ENCODE data around the gene TMTC3.

Gene TMTC3

GRCh38 chr12:88122666-88123065 lies 19.4 kb upstream of the TMTC3 start (continued):
- no peak for TF ChIP-seq ZBTB10 (tag by site-specific recombination; IDR thresholded peaks at IDR 0.05)
- TF ChIP-seq ZSCAN30 (tag by site-specific recombination; IDR thresholded peaks at IDR 0.05), result no peak
- TF ChIP-seq GLI2 (tag by site-specific recombination; IDR thresholded peaks at IDR 0.05; ENCODE audit: borderline replicate concordance, low read depth), result no peak
- no peak for TF ChIP-seq GFI1B (tag by site-specific recombination; IDR thresholded peaks at IDR 0.05)
- no peak for TF ChIP-seq ZNF624 (tag by site-specific recombination; IDR thresholded peaks at IDR 0.05)
- no peak for TF ChIP-seq ZNF843 (tag by site-specific recombination; IDR thresholded peaks at IDR 0.05)
- no peak for TF ChIP-seq GLIS2 (tag by site-specific recombination; IDR thresholded peaks at IDR 0.05)
- no peak for TF ChIP-seq ZFP69B (tag by site-specific recombination; IDR thresholded peaks at IDR 0.05)
- TF ChIP-seq ZBTB8A (tag by site-specific recombination; IDR thresholded peaks at IDR 0.05), result no peak
- TF ChIP-seq IKZF3 (tag by site-specific recombination; IDR thresholded peaks at IDR 0.05), result no peak
- no peak for TF ChIP-seq ZNF521 (tag by site-specific recombination; IDR thresholded peaks at IDR 0.05)
- TF ChIP-seq ZNF24 (tag by site-specific recombination; IDR thresholded peaks at IDR 0.05), result no peak

GRCh38 chr12:88127099-88127498 lies 15.0 kb upstream of the TMTC3 start:
- no peaks in the 10 kb centered on the region for H3K9me3 ChIP-seq (ENCODE audit: control insufficient read depth, insufficient read depth, low read depth, low read length)
- ChIA-PET CTCF (no interaction called here), POLR2A (no interaction called here)
- no peak overlapping the region for H3K27ac ChIP-seq (ENCODE audit: extremely low read depth, low read depth, low read length)
- no peak overlapping the region for H3K4me3 ChIP-seq (ENCODE audit: low read depth, low read length)
- no peaks in the 10 kb centered on the region for H3K4me1 ChIP-seq (ENCODE audit: control insufficient read depth, insufficient read depth, low read length)
- TF ChIP-seq ZNF121 (tag by site-specific recombination; IDR thresholded peaks at IDR 0.05) (peak; percentile 59; the same call in 1 of the 2 replicates), ZNF660 (tag by site-specific recombination; IDR thresholded peaks at IDR 0.05) (no peak), ZNF354C (tag by site-specific recombination; IDR thresholded peaks at IDR 0.05; ENCODE audit: borderline replicate concordance, low read depth) (no peak), ZNF302 (tag by site-specific recombination; IDR thresholded peaks at IDR 0.05; ENCODE audit: low read depth) (no peak), MEIS1 (CRISPR knock-in tag; IDR thresholded peaks at IDR 0.05; ENCODE audit: borderline replicate concordance) (no peak)
- H3K36me3 ChIP-seq (ENCODE audit: control insufficient read depth in 2 of 2, insufficient read depth in 1 of 2, low read length in 2 of 2), result peaks cover 52 to 58% of the 10 kb centered on the region in 2 experiments

- ChIA-PET POLR2A (no interaction called here), CTCF (no interaction called here)
- Histone ChIP-seq H3K4me3 (ENCODE audit: low read depth, low read length) (no peak overlapping the region), H3K36me3 (ENCODE audit: control insufficient read depth in 2 of 2, insufficient read depth in 1 of 2, low read length in 2 of 2) (peaks cover 49 to 56% of the 10 kb centered on the region in 2 experiments), H3K27ac (ENCODE audit: extremely low read depth, low read depth, low read length) (no peak overlapping the region), H3K9me3 (ENCODE audit: control insufficient read depth, insufficient read depth, low read depth, low read length) (no peaks in the 10 kb centered on the region), H3K4me1 (ENCODE audit: control insufficient read depth, insufficient read depth, low read length) (no peaks in the 10 kb centered on the region)
- TF ChIP-seq YY2 (tag by site-specific recombination; IDR thresholded peaks at IDR 0.05), result no peak
- no peak for TF ChIP-seq SCRT2 (tag by site-specific recombination; IDR thresholded peaks at IDR 0.05)
- TF ChIP-seq ZBTB1 (tag by site-specific recombination; IDR thresholded peaks at IDR 0.05), result no peak
- TF ChIP-seq ZNF704 (tag by site-specific recombination; IDR thresholded peaks at IDR 0.05), result no peak
- TF ChIP-seq PRDM1 (tag by site-specific recombination; IDR thresholded peaks at IDR 0.05), result no peak
- no peak for TF ChIP-seq ELK4 (IDR thresholded peaks at IDR 0.05; ENCODE audit: borderline replicate concordance, low read depth, low read length)
- no peak for TF ChIP-seq ZNF548 (tag by site-specific recombination; IDR thresholded peaks at IDR 0.05)
- no peak for TF ChIP-seq ZNF155 (tag by site-specific recombination; IDR thresholded peaks at IDR 0.05)
- no peak for TF ChIP-seq ZNF777 (tag by site-specific recombination; IDR thresholded peaks at IDR 0.05; ENCODE audit: borderline replicate concordance)
- no peak for TF ChIP-seq GFI1B (tag by site-specific recombination; IDR thresholded peaks at IDR 0.05)
- TF ChIP-seq ZNF341 (tag by site-specific recombination; IDR thresholded peaks at IDR 0.05; ENCODE audit: low read depth), result no peak
- TF ChIP-seq ZNF623 (tag by site-specific recombination; IDR thresholded peaks at IDR 0.05), result no peak
- TF ChIP-seq ZNF366 (tag by site-specific recombination; conservative IDR thresholded peaks at IDR 0.05), result no peak
- no peak for TF ChIP-seq ZNF354C (tag by site-specific recombination; IDR thresholded peaks at IDR 0.05; ENCODE audit: borderline replicate concordance, low read depth)
- no peak for TF ChIP-seq HIC1 (tag by site-specific recombination; IDR thresholded peaks at IDR 0.05)
Measured at GRCh38 chr12:88127855-88128254, 14.3 kb upstream of the TMTC3 start.
